ELF-1 (cell line): Measurements from ENCODE around the gene CDH13.
A peak's percentile ranks its signal among the peaks of the same experiment; 100 is the strongest.

ENCODE experiments used
- DNase-seq: peaks from one replicate; pipeline ENCODE4 v3.0.0-alpha.2; 2016; ENCODE audit warnings: low read depth, low spot score

Gene CDH13

GRCh38 chr16:82651921-82652601, 25.3 kb downstream of the CDH13 start:
- no peak for DNase-seq

GRCh38 chr16:82652826-82653225, 26.1 kb downstream of the CDH13 start:
- no peak for DNase-seq

GRCh38 chr16:82653550-82654511, 27.1 kb downstream of the CDH13 start:
- DNase-seq = peak; percentile 73

GRCh38 chr16:82655072-82655714, 28.4 kb downstream of the CDH13 start:
- peak; percentile 26 for DNase-seq

- no peak for DNase-seq
Measured at GRCh38 chr16:82655720-82656490, 29.1 kb downstream of the CDH13 start.

DNA sequence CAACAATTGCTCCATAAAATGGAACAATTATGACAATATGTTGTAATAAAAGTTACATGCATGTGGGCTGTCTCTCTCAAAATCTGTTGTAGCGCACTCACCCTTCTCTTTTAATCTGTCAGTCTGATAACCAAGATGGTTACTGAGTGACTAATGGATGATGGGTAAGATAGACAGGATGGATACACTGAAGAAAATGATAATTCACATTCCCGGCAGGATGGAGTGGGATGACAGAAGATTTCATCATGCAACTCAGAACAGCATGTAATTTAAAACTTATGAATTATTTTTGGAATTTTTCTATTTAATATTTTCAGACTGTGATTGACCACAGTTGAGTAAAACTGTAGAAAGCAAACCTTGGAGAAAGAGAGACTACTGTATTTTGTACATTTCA, 30.5 kb downstream of the CDH13 start:
- no peak for DNase-seq

GRCh38 chr16:82657786-82658185, 31.0 kb downstream of the CDH13 start:
- no peak for DNase-seq

DNA sequence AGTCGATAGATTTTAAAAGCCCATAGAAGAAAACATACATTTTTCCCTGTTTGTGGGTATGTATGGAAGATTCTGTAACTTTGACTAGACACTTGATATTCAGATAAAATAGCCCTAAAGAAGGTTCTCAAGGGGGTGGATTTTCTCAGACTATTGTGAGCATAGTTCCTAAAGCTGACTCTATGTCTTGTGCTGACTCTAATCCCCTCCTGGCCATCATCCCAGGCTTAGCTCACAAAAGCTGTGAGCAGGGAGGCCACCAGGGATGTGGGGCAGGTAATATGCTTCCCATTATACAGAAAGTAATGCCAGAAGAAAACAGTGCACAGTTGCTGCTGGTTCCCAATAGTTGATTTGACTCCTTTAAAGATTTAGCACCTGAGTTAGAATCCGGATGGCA, 32.0 kb downstream of the CDH13 start:
- DNase-seq = no peak

DNA sequence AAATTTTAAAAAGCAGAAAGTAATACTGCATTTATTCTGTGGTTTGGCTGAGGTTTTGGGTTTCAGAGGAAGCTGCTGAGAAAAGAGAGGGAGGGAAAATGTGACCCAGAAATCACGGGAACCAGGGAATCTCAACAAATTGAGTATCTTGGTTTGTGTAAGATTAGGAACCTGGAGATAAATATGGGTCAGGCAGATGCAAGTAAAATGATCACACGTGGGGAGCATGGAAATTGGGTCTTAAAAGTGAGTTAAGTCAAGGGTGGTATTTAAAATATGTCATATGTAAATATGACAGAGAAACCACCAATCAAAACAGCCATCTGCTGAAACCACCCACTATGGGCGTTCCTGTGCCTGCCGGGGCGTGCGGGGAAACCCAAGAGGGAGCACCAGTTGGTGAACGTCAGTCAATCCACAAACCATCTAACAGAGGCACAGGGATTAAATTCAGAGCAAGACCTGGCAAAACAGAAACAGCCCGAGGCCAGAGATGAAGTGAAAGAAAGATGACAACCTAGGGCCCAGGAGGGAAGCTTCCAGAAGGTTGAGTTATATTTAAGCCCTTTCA, 33.4 kb downstream of the CDH13 start:
- no peak for DNase-seq

DNA sequence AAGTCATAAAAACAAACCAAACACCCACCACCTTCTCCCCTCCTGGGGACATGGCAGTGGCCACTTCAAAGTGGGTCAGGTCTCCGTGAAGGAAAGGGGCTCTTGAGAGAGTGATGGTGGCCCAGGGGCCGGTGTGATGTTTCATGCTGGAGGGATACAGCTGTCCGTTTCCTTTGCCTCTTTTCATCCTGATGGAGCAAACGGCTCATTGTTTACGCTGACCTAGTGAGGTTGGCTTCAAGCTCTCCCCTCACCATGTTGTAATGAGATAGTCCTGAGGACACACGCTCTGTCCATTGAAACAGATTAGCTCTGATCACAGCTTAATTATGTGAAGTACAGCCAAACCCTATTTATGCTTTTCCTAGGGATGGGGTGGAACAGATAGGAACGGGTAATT, 34.2 kb downstream of the CDH13 start:
- no peak for DNase-seq

DNA sequence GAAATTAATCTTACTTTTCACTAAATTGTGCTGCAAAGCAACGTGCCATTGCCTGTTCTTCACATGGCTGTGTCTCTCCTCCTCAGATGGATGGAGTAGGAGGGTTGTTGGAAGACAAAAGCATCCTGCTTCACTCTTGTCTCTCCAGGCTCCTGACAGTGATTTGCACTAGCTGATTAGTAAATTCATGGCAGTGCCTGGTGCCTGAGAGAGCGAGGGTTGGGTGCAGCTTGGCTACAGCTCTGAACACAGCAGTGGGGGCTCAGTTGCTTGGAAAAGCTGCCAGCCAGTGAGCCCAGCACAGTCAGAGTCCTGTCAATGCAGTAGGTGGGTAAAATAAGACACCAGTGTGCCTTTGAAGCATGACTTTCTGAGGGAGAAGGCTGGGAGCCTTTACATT, 37.4 kb downstream of the CDH13 start:
- DNase-seq = no peak

GRCh38 chr16:82665025-82665424, 38.3 kb downstream of the CDH13 start:
- no peak for DNase-seq

DNA sequence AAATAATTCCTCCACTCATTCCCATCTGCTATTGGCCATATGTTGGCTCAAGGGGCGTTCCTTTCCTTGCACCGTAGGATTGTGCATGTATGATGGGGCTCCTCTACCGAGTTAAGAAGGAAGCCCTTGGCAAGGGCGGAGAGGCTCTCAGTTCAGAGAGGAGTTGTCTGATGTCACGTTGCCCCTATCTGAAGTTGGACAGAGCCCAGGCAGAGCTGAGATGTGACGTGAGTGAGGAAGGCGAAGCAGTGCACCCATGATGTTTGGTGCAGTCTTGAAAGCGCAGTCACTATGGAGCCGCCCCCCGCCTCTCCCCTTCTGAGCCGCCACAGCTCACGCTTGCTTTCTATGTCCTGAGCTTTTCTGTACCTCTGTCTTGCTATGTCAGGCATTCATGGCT, 40.7 kb downstream of the CDH13 start:
- DNase-seq = no peak

DNA sequence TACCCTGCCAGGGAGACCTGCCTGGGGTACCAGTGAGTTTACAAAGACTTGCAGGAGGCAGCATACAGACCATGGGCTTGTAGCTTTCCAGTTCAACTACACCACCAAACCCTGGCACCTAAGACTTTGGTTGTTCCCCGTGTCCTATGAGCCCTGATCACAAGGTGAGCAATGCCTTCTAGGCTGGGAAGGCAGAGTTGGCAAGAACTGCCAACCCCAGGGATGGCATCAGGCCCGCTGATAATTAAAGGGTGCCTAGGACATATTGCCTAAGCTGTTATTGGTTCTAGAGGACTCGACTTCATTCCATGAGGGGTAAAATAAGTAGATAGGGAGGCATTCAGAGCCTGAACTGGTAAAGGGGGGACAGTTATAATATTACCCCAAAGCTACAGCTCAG, 41.3 kb downstream of the CDH13 start:
- no peak for DNase-seq

- DNase-seq = no peak
Measured at GRCh38 chr16:82671741-82672140, 45.0 kb downstream of the CDH13 start.

- no peak for DNase-seq
Measured at GRCh38 chr16:82672676-82673075, 45.9 kb downstream of the CDH13 start.

DNA sequence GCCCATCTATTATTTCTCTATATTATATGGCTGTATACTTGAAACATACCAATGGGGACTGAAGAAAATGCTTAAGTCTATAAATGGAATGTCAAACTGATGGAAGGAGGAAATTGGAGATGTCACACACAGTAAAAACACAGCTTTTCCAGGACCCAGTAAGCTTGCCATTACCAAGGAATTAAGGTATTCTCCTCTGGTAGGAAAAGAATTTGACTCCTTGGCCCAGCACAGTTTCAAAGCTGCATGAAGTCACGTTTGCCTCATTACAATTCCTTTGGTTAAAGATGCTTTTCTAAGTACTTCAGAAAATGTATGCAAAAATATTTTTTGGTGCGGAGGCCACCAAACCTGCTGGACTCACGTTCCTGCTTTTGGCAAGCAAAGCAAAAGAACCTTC, 48.5 kb downstream of the CDH13 start:
- no peak for DNase-seq

- peak; percentile 34 for DNase-seq
Measured at GRCh38 chr16:82681592-82681991, 54.8 kb downstream of the CDH13 start.

GRCh38 chr16:82682767-82683166, 56.0 kb downstream of the CDH13 start:
- DNase-seq = no peak

- DNase-seq = no peak
Measured at GRCh38 chr16:82684256-82684655, 57.5 kb downstream of the CDH13 start.

GRCh38 chr16:82685526-82685925, 58.8 kb downstream of the CDH13 start:
- DNase-seq = no peak
